DMS114 treated with DMSO at 0.1 percent for 48 hours (cell line): ENCODE measurements around the gene CPA4.
"Not testable (repeated sequence)": the region's sequence is repeated elsewhere in the genome, so short reads cannot be mapped to it uniquely, and the experiment has no call there.

Experiments
- DNase-seq: peaks from one replicate; lab custom pipeline; 2025; ENCODE audit not compliant: unreplicated experiment; lab: John Stamatoyannopoulos, UW

The CPA4 gene

GRCh38 chr7:130301501-130302020 is 8.6 kb downstream of the CPA4 start:
- no peak for DNase-seq

DNA sequence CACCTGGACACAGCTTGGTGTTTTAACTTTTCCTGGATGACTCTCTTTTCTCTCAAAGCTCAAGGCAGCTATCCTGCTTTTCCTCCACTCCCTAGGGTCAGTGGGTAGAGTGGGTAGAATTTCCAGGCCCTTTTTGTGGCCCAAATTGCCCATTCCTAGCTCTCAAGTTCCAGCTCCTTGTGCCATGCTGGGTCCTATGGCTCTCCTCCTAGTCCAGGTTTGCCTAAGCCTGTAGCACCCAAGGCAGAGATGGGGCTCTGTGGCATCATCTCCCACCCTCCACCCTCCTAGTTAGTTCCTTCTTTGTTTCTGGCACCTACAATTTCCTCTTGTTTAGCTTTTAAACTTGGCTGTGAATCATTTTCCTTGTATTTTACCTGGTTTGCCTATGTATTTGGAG is 9.7 kb downstream of the CPA4 start:
- DNase-seq, result no peak

- DNase-seq, result no peak
These were observed 10.2 kb downstream of the CPA4 start for GRCh38 chr7:130303127-130303526.

DNA sequence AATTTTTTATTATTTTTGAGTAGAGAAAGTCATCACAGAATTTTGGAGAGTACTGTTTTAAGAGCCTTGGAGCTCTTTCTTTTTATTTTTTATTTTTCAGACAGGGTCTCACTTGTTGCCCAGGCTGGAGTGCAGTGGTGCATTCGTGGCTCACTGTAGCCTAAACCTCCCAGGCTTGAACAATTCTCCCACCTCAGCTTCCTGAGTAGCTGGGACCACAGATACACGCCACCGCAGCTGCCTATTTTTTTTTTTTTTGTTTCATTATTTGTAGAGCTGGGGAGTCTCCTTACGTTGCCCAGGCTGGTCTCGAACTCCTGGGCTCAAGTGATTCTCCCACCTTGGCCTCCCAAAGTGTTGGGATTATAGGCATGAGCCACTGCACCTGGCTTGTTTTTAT is 10.6 kb downstream of the CPA4 start:
- no peak for DNase-seq

DNA sequence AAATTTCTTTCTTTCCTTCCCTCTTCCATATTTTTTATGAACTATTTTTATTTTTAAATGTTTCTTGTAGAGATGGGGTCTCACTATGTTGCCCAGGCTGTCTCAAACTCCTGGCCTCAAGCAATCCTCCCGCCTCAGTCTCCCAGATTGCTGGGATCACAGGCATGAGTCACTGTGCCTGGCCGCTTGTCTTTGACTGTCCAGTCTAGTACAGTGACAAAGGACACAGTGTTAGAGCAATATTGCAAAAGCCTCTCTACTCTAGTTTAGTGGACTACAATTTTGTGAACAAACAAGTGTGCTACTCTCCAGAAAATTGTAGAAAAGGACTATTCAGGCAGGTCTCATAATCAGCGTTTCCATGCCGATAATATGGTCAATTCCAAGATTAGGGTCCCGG is 11.0 kb downstream of the CPA4 start:
- no peak for DNase-seq

DNA sequence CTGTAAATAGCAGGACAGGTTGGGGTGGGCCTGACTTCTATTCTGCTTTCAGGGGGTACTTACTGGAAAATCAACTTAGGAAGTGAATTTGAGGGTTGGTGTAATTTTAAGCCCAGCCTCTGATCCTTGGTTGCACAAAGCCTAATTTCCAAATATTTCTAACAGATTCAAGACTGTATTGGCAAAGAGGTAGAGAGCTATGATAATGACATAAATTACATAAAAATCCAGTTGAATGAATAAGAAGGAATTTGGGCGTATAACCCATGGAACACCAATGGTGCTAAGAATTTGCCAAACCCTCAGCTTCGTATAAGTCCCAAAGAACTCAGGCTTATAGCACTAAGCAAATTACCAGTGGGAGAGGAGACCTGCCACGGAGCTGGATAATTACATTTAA is 11.9 kb downstream of the CPA4 start:
- no peak for DNase-seq

DNA sequence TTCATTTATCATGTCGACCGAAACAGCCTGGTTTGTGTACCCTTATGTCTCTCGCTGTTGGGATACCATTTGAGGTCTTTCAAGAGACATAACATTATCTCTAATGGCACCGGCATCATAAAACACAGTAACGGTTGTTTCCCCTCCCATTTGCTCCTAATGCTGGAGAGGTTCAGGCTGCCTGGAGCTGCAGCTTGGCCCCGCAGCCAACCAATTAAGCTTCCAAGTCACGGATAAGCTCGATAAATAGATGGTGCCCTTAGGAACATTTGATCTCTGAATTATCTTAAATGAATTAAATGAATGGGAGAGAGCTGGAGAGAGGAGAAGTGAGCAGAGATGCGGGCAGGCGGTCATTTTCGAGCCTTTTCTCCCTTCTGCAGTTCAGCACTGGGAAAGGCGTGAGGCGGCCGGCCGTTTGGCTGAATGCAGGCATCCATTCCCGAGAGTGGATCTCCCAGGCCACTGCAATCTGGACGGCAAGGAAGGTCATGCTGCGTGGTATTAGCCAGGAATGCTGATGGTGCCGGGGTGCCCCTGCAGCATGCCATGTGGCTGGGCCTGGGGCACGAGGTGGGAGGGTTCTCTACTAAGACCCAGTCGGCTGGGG is 12.6 kb downstream of the CPA4 start:
- no peak for DNase-seq

DNA sequence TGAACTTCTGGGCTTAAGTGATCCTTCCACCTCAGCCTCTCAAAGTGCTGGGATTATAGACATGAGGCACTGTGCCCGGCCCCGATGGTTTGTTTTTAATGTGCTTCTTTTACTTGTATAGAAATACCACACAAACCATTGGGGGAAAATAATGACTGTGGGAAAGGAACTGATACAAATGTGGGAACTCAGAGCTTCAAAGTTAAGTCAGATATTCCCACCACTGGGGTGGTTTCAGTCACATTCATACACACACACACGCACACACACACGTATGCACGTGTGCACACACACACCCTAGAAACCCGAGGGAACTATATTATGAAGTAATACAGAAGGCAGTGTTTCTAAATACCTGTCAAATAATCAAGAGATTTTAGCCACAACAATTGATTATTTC is 17.0 kb downstream of the CPA4 start:
- DNase-seq, result no peak

- DNase-seq, result no peak
These were observed 21.3 kb downstream of the CPA4 start for GRCh38 chr7:130314305-130314704.

DNA sequence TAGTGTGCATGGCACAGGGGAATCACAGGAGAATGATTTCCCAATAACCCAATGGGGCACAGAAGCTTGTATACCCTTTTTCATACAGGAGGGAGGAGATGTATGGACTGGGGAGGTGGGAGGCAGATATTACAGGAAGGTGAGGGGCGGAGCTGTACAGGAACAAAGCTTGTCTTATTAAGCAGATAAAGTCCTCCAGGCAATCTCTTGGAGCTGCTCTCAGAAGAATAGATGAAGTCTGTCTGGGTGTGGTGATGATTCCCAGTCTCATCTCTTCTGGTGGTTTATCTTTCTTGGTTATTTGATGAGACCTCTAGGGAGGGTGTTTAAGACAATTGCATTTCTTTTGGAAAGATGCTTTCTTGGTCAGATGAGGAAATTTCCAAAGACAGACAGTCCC is 26.6 kb downstream of the CPA4 start:
- no peak for DNase-seq

GRCh38 chr7:130321542-130322229 is 28.7 kb downstream of the CPA4 start:
- DNase-seq, result not testable (repeated sequence)

- DNase-seq, result no peak
These were observed 29.7 kb downstream of the CPA4 start for GRCh38 chr7:130322615-130323014.

- DNase-seq, result no peak
These were observed 31.5 kb downstream of the CPA4 start for GRCh38 chr7:130324306-130324943.

DNA sequence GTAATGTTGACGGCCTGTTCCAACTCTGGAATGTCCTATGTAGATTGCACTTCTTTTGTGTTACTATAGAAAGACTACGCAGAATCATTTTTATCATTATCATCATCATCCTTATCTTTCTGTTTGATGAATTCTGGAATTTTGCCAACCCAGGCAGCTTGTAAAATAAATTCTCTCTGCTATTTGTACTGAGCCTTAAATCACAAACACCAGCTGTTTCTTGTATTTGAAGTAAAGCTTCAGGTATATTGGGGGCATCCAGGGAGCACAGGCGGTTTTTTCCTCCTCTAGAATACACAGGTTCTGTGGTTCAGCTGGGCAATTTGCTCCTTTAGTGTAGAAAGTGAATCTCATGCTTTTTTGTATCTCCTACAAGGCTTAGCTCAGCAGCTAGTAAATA is 36.7 kb downstream of the CPA4 start:
- no peak for DNase-seq

- no peak for DNase-seq
These were observed 39.5 kb downstream of the CPA4 start for GRCh38 chr7:130332259-130333053.

DNA sequence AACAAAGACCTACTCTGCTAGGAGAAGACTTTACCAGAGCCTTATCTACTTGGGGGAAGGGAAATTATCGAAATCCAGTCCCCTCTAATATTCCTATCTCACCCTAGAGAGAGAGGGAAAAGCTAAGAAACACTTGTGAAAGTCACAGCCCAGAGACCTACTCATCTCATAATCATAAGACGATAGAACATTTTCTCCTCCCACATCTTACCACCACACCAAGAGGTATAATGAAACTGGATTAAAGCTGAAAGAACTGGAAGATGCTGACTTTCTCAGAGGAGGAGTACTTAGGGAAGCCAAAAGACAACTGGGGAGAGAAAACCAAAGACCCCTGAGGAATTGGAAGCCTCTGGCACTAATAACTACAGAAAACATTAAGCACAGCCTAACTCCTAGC is 40.9 kb downstream of the CPA4 start:
- no peak for DNase-seq

- no peak for DNase-seq
These were observed 41.3 kb downstream of the CPA4 start for GRCh38 chr7:130334274-130334673.

DNA sequence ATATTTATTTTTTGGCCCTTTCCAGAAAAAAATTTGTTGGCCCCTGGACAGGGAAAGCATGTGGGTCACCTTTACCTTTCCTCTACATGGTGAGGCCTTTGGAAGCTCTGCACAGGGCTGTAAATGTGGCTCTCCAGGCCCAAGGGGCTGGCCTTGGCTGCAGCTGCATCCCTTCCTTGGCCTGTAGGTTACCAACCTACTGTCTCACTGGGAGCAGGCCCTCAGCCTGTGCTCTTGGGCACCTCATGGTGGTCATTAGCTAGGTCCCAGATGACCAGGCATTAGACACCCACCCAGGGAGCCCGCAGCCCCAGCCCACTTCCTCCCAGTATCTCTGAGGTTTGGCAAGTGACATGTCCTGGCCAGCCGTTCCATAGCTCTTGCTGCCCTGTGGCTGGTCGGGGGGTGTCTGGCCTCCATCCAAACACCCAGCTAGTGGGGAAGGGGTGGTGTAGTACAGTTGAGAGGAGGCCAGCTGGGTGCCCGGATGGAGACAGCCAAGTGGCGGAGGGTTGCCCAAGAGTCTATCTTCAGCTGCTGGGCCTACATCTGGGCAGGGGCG is 44.5 kb downstream of the CPA4 start:
- DNase-seq, result no peak

- DNase-seq, result no peak
These were observed 45.3 kb downstream of the CPA4 start for GRCh38 chr7:130338233-130338632.

DNA sequence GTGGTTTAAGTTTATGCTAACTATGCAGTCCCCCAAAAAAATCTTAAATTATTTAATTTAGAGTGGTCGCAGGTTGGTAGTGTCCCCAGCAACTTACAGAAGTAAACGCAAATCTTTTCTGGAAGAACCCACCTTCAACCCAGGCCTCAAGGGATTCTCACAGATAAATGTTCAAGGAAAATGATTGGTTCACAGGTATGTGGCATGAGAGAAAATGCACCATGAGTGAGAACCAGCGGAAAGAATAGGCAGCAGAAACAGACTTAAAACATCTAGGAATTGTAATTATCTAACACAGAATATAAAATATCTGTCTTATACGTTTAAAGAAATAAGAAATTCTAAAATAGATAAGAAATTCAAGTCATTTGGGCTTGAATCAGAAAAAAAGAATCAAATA is 48.9 kb downstream of the CPA4 start:
- no peak for DNase-seq

DNA sequence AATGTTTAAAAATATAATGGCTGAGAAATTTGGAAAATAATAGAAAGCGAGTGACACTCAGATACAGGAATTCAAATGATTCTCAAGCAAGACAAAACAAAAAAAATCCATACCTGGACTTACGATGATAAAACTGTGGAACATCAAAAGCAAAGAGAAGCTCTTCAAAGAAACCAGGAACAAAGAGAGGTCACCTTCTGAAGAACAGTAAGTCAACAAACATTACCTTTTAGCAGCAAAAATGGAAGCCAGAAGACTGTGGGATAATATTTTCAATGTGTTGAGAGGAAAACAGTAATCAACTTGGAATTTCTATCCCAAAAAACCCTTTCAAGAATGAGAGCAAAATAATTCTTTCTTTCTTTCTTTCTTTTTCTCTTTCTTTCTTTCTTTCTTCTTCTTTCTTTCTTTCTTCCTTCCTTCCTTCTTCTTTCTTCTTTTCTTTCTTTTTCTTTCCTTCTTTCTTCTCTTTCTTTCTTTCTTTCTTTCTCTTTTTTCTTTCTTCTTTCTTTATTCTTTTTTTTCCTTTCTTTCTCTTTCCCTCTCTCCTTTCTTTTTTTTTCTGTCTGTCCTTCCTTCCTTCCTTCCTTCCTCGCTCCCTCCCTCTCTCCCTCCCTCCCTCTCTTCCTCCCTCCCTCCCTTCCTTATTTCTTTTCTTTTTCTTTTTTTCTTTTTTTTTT is 49.9 kb downstream of the CPA4 start:
- DNase-seq, result no peak
